Mesendoderm (in vitro differentiated cells): ENCODE data around the gene SETD6. TPM values are rescaled to one million over a fixed set of nuclear protein-coding genes. Genes with fewer than 3 reads are reported as not detected.
A peak's percentile ranks its signal among the peaks of the same experiment; 100 is the strongest.
"Not testable (repeated sequence)": the region's sequence is repeated elsewhere in the genome, so short reads cannot be mapped to it uniquely, and the experiment has no call there.

Source experiments
- DNase-seq: peaks from one replicate; pipeline ENCODE4 v3.0.0; 2013
- H2AK5ac ChIP-seq: 2 replicates; pipeline ENCODE4 v1.6.1; 2013; ENCODE audit warnings: low read length, inconsistent platforms
- H2BK120ac ChIP-seq: 2 replicates; pipeline ENCODE4 v1.6.1; 2013; ENCODE audit warnings: low read depth, mild to moderate bottlenecking, low read length, moderate library complexity, mixed read lengths
- H2BK15ac ChIP-seq: replicated peaks from 2 replicates; pipeline ENCODE4 v1.6.1; 2013; ENCODE audit warnings: low read depth, mild to moderate bottlenecking, moderate library complexity
- H2BK5ac ChIP-seq: 2 replicates; pipeline ENCODE4 v1.6.1; 2013; ENCODE audit warnings: low read length, inconsistent platforms
- H3K18ac ChIP-seq: 2 replicates; pipeline ENCODE4 v1.6.1; 2013; ENCODE audit warnings: mild to moderate bottlenecking, low read length, mixed read lengths
- H3K23ac ChIP-seq: one replicate; pipeline ENCODE4 v1.6.1; 2013; ENCODE audit warnings: low read length
- H3K27ac ChIP-seq: 2 replicates; pipeline ENCODE4 v1.5.1; 2013; ENCODE audit warnings: low read depth, mild to moderate bottlenecking, inconsistent platforms, low read length, moderate library complexity
- H3K27me3 ChIP-seq: 2 replicates; pipeline ENCODE4 v1.6.1; 2013; ENCODE audit warnings: low read length, control low read depth, mild to moderate bottlenecking, inconsistent platforms; ENCODE audit not compliant: insufficient read depth, poor library complexity
- H3K36me3 ChIP-seq: 2 replicates; pipeline ENCODE4 v1.6.1; 2013; ENCODE audit warnings: low read length, inconsistent platforms; ENCODE audit not compliant: control insufficient read depth, insufficient read depth
- H3K4ac ChIP-seq: one replicate; pipeline ENCODE4 v1.6.1; 2013; ENCODE audit warnings: low read depth, mild to moderate bottlenecking, low read length, moderate library complexity
- H3K4me1 ChIP-seq: 2 replicates; pipeline ENCODE4 v1.6.1; 2013; ENCODE audit warnings: low read depth, low read length, inconsistent platforms; ENCODE audit not compliant: control insufficient read depth
- H3K4me2 ChIP-seq: 2 replicates; pipeline ENCODE4 v1.6.1; 2013; ENCODE audit warnings: low read length
- H3K4me3 ChIP-seq: 2 replicates; pipeline ENCODE4 v1.5.1; 2013; ENCODE audit warnings: mild to moderate bottlenecking, low read length
- H3K56ac ChIP-seq: one replicate; pipeline ENCODE4 v1.6.1; 2013; ENCODE audit warnings: low read length
- H3K79me1 ChIP-seq: 2 replicates; pipeline ENCODE4 v1.6.1; 2013; ENCODE audit warnings: low read length, inconsistent platforms
- H3K79me2 ChIP-seq: 2 replicates; pipeline ENCODE4 v1.6.1; 2013; ENCODE audit warnings: mild to moderate bottlenecking, low read length; ENCODE audit not compliant: control insufficient read depth, insufficient read depth
- H3K9ac ChIP-seq: 2 replicates; pipeline ENCODE4 v1.6.1; 2013; ENCODE audit warnings: low read length, inconsistent platforms
- H4K5ac ChIP-seq: one replicate; pipeline ENCODE4 v1.6.1; 2013; ENCODE audit warnings: low read length
- H4K8ac ChIP-seq: one replicate; pipeline ENCODE4 v1.6.1; 2013; ENCODE audit warnings: low read depth, mild to moderate bottlenecking, control low read depth, low read length, moderate library complexity
- WGBS: extraction: QIAGEN DNeasy Blood & Tissue Kit; methylation state at CpG from one replicate; pipeline ENCODE4 v1.1.7; 2013; ENCODE audit warnings: low lambda C conversion rate, missing lambda C conversion rate; ENCODE audit not compliant: insufficient coverage; ENCODE audit errors: extremely low coverage; 5-methylcytosine and 5-hydroxymethylcytosine counted together
- small RNA-seq: library from polyadenylated mRNA; stranded (forward); fragments of <200 nt; extraction: miRNeasy Mini kit (QIAGEN cat#:217004); gene quantifications from one replicate; pipeline ENCODE3, GENCODE V24; 2013; ENCODE audit not compliant: insufficient read depth

Gene SETD6

GRCh38 chr16:58556678-58557077 is 41.4 kb downstream of the SETD6 start:
- H3K56ac ChIP-seq = no peak overlapping the region
- DNase-seq = no peak
- no peak overlapping the region for H2BK120ac ChIP-seq
- H4K5ac ChIP-seq = no peak overlapping the region
- H3K27ac ChIP-seq = no peak overlapping the region
- no peak overlapping the region for H3K23ac ChIP-seq
- peaks cover 8% of the 10 kb centered on the region for H3K36me3 ChIP-seq
- no peak overlapping the region for H3K9ac ChIP-seq
- no CpG with 5 or more reads among the region's 2 CpGs for WGBS
- no peaks in the 10 kb centered on the region for H3K79me2 ChIP-seq
- H3K4ac ChIP-seq = no peak overlapping the region
- no peak overlapping the region for H2AK5ac ChIP-seq
- H3K4me1 ChIP-seq = no peaks in the 10 kb centered on the region
- no peak overlapping the region for H3K18ac ChIP-seq
- H3K27me3 ChIP-seq = no peaks in the 10 kb centered on the region
- H3K4me2 ChIP-seq = no peak overlapping the region
- no peak overlapping the region for H4K8ac ChIP-seq
- no peak overlapping the region for H2BK5ac ChIP-seq
- peaks cover 4% of the 10 kb centered on the region for H3K79me1 ChIP-seq
- no peak overlapping the region for H3K4me3 ChIP-seq
- H2BK15ac ChIP-seq = no peak overlapping the region

GRCh38 chr16:58563235-58563634 is 47.9 kb downstream of the SETD6 start:
- Histone ChIP-seq H3K4me1 (no peaks in the 10 kb centered on the region), H4K8ac (no peak overlapping the region), H3K79me2 (no peaks in the 10 kb centered on the region), H3K9ac (no peak overlapping the region), H3K4me2 (no peak overlapping the region), H2BK5ac (no peak overlapping the region), H3K4ac (no peak overlapping the region), H2BK120ac (no peak overlapping the region), H2BK15ac (no peak overlapping the region), H2AK5ac (no peak overlapping the region), H3K27ac (no peak overlapping the region), H3K18ac (no peak overlapping the region), H3K27me3 (no peaks in the 10 kb centered on the region), H3K4me3 (no peak overlapping the region), H4K5ac (no peak overlapping the region), H3K79me1 (peaks cover 4% of the 10 kb centered on the region), H3K36me3 (peaks cover 5% of the 10 kb centered on the region), H3K23ac (no peak overlapping the region), H3K56ac (no peak overlapping the region)
- no peak for DNase-seq

GRCh38 chr16:58563775-58564174 is 48.5 kb downstream of the SETD6 start:
- 100% methylated on average over 1 of the region's 4 CpGs for WGBS
- no peak overlapping the region for H4K5ac ChIP-seq
- no peak overlapping the region for H3K27ac ChIP-seq
- no peak for DNase-seq
- no peak overlapping the region for H2BK15ac ChIP-seq
- no peak overlapping the region for H2AK5ac ChIP-seq
- H4K8ac ChIP-seq = no peak overlapping the region
- no peak overlapping the region for H3K56ac ChIP-seq
- H3K18ac ChIP-seq = no peak overlapping the region
- H3K79me2 ChIP-seq = no peaks in the 10 kb centered on the region
- H2BK120ac ChIP-seq = no peak overlapping the region
- no peak overlapping the region for H3K23ac ChIP-seq
- peaks cover 4% of the 10 kb centered on the region for H3K79me1 ChIP-seq
- no peak overlapping the region for H3K9ac ChIP-seq
- H3K36me3 ChIP-seq = peaks cover 3% of the 10 kb centered on the region
- no peak overlapping the region for H3K4me2 ChIP-seq
- H3K4me1 ChIP-seq = no peaks in the 10 kb centered on the region
- H2BK5ac ChIP-seq = no peak overlapping the region
- no peak overlapping the region for H3K4me3 ChIP-seq
- no peak overlapping the region for H3K4ac ChIP-seq
- no peaks in the 10 kb centered on the region for H3K27me3 ChIP-seq

- not testable (repeated sequence) for H3K79me2 ChIP-seq, H3K27ac ChIP-seq, H2BK120ac ChIP-seq, H3K36me3 ChIP-seq, H3K4me1 ChIP-seq, H3K4me2 ChIP-seq, H3K4ac ChIP-seq, H3K27me3 ChIP-seq, H2AK5ac ChIP-seq, H3K79me1 ChIP-seq, H3K23ac ChIP-seq, H4K5ac ChIP-seq, H2BK15ac ChIP-seq, H3K9ac ChIP-seq, H3K18ac ChIP-seq, H2BK5ac ChIP-seq, H4K8ac ChIP-seq, H3K56ac ChIP-seq, DNase-seq, H3K4me3 ChIP-seq
- WGBS = no CpG with 5 or more reads among the region's 4 CpGs
These were observed 50.4 kb downstream of the SETD6 start for GRCh38 chr16:58565697-58566096.

Small RNA genes lying within 50 kb of the gene (small RNA-seq; reads per million reads assigned to genes)
- gene RNU6-103P (not detected), gene SNORA46 (11.3 reads per million, percentile 87 among the genes with 10 or more reads in this experiment), gene SNORA50A (not detected)
